Stimulated activated CD4-positive, alpha-beta T cell treated with anti-CD3 and anti-CD28 coated beads, Interleukin-1b, Interleukin-23, amount 100 ng/mL, for 4 hours (primary cell): ENCODE results near the gene CLHC1.
"Not testable (repeated sequence)": the region's sequence is repeated elsewhere in the genome, so short reads cannot be mapped to it uniquely, and the experiment has no call there.

Experiments used
- DNase-seq, 2 donors: peaks; one replicate each; pipeline ENCODE4 v3.0.0-alpha.2; 2020; ENCODE audit warnings: low read depth in 2 of 2

CLHC1 gene

GRCh38 chr2:55135491-55135890 lies 96.6 kb downstream of the CLHC1 start:
- no peak for DNase-seq

DNA sequence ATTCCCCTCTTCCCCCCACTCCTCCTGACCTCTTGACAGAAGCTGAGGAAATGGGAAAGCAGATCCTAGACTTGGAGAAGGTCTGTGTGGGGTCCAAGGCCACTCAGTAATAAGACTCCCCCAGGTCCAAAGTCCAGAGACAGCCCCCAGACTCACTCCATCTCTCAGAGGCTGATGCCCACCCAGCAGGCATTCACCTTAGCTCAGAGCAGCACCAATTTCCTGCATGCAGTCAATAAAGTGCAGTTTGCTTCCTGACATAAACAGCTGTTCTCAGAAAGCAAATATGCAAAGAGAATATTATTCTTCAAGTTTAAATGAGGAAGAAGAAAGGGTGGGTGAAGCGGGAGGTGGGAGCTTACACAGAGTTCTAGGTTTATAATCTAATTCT lies 97.8 kb downstream of the CLHC1 start:
- DNase-seq: no peak

DNA sequence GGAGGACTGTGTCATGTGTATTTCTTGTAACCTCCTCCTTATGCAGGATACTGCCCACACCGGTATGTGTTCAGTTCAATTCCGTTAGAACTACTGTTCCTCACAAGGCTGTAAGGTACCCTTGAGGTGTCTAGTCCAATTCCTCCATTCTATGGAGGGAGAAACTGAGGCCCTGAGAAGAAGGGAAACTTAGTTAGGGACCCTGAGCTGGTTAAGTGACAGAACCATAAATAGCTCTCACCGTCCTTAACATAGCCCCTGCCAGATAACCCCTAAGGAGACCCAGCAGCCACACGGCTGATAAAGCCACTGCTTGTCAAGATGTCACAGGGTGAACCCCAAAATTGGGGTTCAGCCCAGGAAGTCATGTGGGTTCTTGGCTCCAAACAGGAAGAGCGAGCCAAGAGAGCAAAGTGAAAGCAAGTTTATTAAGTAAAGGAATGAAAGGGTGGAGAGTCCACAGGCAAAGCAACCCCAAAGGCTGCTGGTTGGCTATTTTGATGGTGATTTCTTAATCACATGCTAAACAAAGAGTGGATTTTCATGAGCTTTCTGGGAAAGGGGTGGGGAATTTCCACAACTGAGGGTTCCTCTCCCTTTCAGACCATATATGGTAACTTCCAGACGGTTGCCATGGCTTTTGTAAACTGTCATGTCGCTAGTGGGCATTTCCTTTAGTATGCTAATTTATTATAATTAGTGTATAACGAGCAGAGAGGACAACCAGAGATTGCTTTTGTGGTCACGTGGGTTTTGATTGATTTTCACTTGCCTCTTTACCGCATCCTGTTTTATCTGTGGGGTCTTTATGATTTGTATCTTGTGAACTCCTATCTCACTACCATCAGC lies 98.4 kb downstream of the CLHC1 start:
- DNase-seq: peak in 1 of 2 donors; percentile 43

DNA sequence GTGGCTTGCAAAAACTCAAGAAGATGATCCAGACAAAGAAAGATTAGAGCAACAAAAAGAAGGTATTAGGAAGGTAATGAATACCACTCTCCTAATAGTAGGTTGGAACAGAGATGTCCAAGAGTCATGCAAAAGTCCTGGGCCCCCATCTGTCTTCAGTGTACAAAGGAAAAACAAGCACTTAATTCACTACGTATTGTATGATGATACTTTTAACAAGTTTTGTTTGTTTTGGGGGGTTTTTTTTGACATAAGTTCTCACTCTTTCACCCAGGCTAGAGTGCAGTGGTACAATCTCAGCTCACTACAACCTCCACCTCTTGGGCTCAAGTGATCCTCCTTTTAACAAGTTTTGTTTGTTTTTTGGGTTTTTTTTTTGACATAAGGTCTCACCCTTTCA lies 101.2 kb downstream of the CLHC1 start:
- no peak for DNase-seq

GRCh38 chr2:55126643-55127042 lies 105.5 kb downstream of the CLHC1 start:
- DNase-seq: not testable (repeated sequence)
